ENCODE data around the gene DACH1. TPM values are rescaled to one million over a fixed set of nuclear protein-coding genes. Genes with fewer than 3 reads are reported as not detected.

The DACH1 gene
- total and polyA plus RNA-seq, 9 of the 15 experiments (the other 6 are each of a cell fraction or from before 2014, with no cell fraction given): 0.04 to 0.07 (median 0.04) TPM; not detected in 2

DNA sequence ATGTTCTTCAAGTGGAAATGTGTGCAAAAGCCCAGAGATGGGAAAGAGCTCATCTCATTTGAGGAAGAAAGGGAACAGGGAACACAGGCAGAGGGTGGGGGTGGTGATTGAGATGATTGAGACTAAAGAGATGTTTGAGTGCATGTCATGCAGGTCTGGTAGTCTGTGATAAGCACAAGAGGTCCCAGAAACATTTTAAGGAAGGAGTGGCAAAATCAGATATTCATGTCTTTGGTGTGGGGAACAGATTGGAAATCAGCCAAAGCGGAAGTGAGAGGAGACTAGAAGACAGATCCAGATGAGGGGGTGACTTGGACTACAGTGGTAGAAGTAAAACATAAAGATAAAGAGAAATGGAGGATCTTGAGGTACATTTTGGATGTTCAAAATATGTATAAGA, 39.4 kb upstream of the DACH1 start (continued):
- TF ChIP-seq, protein P1, sequence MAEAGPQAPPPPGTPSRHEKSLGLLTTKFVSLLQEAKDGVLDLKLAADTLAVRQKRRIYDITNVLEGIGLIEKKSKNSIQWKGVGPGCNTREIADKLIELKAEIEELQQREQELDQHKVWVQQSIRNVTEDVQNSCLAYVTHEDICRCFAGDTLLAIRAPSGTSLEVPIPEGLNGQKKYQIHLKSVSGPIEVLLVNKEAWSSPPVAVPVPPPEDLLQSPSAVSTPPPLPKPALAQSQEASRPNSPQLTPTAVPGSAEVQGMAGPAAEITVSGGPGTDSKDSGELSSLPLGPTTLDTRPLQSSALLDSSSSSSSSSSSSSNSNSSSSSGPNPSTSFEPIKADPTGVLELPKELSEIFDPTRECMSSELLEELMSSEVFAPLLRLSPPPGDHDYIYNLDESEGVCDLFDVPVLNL (CRISPR knock-in tag; IDR thresholded peaks at IDR 0.05; ENCODE audit: low read depth): no peak
- TF ChIP-seq, protein P2, sequence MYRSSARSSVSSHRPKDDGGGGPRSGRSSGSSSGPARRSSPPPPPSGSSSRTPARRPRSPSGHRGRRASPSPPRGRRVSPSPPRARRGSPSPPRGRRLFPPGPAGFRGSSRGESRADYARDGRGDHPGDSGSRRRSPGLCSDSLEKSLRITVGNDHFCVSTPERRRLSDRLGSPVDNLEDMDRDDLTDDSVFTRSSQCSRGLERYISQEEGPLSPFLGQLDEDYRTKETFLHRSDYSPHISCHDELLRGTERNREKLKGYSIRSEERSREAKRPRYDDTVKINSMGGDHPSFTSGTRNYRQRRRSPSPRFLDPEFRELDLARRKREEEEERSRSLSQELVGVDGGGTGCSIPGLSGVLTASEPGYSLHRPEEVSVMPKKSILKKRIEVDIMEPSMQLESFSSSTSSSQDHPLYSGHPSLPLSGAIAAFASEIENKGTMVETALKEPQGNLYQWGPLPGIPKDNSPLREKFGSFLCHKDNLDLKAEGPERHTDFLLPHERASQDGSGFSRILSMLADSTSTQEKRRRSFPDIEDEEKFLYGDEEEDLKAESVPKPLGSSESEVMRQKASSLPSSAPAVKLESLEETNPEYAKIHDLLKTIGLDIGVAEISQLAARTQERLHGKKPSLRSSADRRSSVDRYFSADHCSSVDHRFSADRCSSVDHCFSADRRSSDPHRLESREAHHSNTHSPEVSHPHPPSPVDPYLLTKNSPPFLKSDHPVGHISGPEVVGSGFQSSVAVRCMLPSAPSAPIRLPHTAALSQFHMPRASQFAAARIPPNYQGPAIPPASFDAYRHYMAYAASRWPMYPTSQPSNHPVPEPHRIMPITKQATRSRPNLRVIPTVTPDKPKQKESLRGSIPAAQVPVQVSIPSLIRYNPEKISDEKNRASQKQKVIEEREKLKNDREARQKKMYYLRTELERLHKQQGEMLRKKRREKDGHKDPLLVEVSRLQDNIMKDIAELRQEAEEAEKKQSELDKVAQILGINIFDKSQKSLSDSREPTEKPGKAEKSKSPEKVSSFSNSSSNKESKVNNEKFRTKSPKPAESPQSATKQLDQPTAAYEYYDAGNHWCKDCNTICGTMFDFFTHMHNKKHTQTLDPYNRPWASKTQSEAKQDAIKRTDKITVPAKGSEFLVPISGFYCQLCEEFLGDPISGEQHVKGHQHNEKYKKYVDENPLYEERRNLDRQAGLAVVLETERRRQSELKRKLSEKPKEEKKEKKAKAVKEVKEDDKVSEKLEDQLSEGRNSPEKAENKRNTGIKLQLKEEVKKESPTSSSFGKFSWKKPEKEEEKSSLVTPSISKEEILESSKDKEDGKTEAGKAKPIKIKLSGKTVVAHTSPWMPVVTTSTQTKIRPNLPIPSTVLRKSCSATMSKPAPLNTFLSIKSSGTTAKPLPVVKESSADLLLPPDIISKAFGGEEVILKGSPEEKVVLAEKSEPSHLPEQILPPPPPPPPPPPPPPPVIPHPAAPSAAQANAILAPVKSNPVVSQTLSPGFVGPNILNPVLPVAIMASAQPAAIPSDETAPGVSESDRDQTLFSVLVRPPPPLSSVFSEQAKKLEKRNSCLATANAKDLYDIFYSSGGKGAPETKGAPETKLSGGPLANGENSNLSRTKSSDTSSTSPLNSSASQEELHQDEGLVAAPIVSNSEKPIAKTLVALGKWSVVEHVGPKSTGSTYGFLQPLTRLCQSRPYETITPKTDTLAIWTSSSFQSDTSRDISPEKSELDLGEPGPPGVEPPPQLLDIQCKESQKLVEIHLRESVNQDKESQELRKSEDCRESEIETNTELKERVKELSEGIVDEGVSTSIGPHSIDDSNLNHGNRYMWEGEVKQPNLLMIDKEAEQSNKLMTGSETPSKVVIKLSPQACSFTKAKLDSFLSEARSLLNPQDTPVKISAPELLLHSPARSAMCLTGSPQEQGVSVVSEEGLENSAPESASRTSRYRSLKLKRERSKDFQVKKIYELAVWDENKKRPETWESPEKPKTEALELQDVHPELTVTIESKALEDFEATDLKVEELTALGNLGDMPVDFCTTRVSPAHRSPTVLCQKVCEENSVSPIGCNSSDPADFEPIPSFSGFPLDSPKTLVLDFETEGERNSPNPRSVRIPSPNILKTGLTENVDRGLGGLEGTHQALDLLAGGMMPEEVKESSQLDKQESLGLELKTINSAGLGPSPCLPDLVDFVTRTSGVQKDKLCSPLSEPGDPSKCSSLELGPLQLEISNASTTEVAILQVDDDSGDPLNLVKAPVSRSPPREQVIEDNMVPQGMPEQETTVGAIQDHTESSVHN (IDR thresholded peaks at IDR 0.05; ENCODE audit: borderline replicate concordance in 1 of 2, low read depth in 1 of 2): no peak
- TF ChIP-seq, protein P3, sequence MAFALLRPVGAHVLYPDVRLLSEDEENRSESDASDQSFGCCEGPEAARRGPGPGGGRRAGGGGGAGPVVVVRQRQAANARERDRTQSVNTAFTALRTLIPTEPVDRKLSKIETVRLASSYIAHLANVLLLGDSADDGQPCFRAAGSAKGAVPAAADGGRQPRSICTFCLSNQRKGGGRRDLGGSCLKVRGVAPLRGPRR (CRISPR knock-in tag; IDR thresholded peaks at IDR 0.05): no peak
- TF ChIP-seq SIX5 (IDR thresholded peaks at IDR 0.05; ENCODE audit: borderline replicate concordance in 1 of 2, insufficient read depth in 1 of 2, low read depth in 1 of 2, low read length in 2 of 2) (no peak), ZNF3 (CRISPR knock-in tag; IDR thresholded peaks at IDR 0.05) (no peak), ZNF224 (CRISPR knock-in tag; IDR thresholded peaks at IDR 0.05) (no peak), ZNF124 (CRISPR knock-in tag; IDR thresholded peaks at IDR 0.05) (no peak), ETV6 (IDR thresholded peaks at IDR 0.05; ENCODE audit: borderline replicate concordance in 1 of 2, low read depth in 2 of 2, low read length in 1 of 2) (no peak), ETV6 (CRISPR knock-in tag; IDR thresholded peaks at IDR 0.05; ENCODE audit: borderline replicate concordance) (no peak), EP300 (IDR thresholded peaks at IDR 0.05; ENCODE audit: low read length) (peak; percentile 67; the same call in 1 of the 2 replicates), RBBP5 (IDR thresholded peaks at IDR 0.05; ENCODE audit: borderline replicate concordance, insufficient read depth, low read length, poor library complexity, severe bottlenecking) (no peak), NFIC (IDR thresholded peaks at IDR 0.05) (peak; percentile 87), RNF2 (IDR thresholded peaks at IDR 0.05) (no peak), ZNF717 (CRISPR knock-in tag; IDR thresholded peaks at IDR 0.05) (no peak), RBM39 (optimal IDR thresholded peaks at IDR 0.05; ENCODE audit: low read depth, low read length) (no peak), ZC3H11A (IDR thresholded peaks at IDR 0.05; ENCODE audit: low read depth, low read length) (no peak)
- TF ChIP-seq, protein P4, sequence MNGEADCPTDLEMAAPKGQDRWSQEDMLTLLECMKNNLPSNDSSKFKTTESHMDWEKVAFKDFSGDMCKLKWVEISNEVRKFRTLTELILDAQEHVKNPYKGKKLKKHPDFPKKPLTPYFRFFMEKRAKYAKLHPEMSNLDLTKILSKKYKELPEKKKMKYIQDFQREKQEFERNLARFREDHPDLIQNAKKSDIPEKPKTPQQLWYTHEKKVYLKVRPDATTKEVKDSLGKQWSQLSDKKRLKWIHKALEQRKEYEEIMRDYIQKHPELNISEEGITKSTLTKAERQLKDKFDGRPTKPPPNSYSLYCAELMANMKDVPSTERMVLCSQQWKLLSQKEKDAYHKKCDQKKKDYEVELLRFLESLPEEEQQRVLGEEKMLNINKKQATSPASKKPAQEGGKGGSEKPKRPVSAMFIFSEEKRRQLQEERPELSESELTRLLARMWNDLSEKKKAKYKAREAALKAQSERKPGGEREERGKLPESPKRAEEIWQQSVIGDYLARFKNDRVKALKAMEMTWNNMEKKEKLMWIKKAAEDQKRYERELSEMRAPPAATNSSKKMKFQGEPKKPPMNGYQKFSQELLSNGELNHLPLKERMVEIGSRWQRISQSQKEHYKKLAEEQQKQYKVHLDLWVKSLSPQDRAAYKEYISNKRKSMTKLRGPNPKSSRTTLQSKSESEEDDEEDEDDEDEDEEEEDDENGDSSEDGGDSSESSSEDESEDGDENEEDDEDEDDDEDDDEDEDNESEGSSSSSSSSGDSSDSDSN (IDR thresholded peaks at IDR 0.05; ENCODE audit: borderline replicate concordance in 1 of 2, low read depth in 2 of 2, low read length in 2 of 2): no peak

Data from K562 (cell line).